Neuron (in vitro differentiated cells): Measurements from ENCODE around the gene FAM107B.

Experiments used
- H2AFZ ChIP-seq: one replicate; pipeline ENCODE4 v1.6.1; 2013; ENCODE audit warnings: low read depth, mild to moderate bottlenecking, inconsistent platforms, low read length, moderate library complexity
- H3K27me3 ChIP-seq: one replicate; pipeline ENCODE4 v1.6.1; 2013; ENCODE audit warnings: low read length; ENCODE audit not compliant: insufficient read depth
- H3K36me3 ChIP-seq: one replicate; pipeline ENCODE4 v1.6.1; 2013; ENCODE audit warnings: low read length; ENCODE audit not compliant: insufficient read depth
- H3K4me1 ChIP-seq: one replicate; pipeline ENCODE4 v1.6.1; 2013; ENCODE audit warnings: low read length; ENCODE audit not compliant: insufficient read depth
- H3K4me3 ChIP-seq: 2 replicates; pipeline ENCODE4 v1.5.1; 2013; ENCODE audit warnings: mild to moderate bottlenecking, low read length, moderate library complexity
- H3K9me3 ChIP-seq: one replicate; pipeline ENCODE4 v1.6.1; 2013; ENCODE audit warnings: low read length

Gene FAM107B

DNA sequence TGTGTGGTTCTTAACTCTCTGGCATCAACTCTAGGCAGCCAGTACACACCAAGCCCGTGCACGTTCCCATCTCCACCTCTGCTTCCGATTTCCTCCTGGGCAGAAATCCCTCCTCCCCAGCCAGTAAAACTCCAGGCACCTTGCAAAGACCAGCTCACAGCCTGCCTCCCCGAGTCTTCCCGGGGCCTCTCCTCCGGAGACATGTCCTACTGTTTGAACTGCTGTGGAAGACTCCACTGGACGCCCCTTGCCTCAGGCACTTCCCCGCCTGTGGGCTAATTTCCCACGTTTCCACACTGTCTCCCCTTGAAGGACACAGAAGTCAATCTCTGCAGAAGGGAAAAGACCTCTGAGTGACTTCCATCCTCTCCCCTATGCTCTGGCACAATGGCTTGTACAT, 233.3 kb downstream of the FAM107B start:
- Histone ChIP-seq H2AFZ (no peak overlapping the region), H3K36me3 (peaks cover 5% of the 10 kb centered on the region), H3K27me3 (no peaks in the 10 kb centered on the region), H3K4me3 (no peak overlapping the region), H3K4me1 (no peaks in the 10 kb centered on the region), H3K9me3 (no peaks in the 10 kb centered on the region)

DNA sequence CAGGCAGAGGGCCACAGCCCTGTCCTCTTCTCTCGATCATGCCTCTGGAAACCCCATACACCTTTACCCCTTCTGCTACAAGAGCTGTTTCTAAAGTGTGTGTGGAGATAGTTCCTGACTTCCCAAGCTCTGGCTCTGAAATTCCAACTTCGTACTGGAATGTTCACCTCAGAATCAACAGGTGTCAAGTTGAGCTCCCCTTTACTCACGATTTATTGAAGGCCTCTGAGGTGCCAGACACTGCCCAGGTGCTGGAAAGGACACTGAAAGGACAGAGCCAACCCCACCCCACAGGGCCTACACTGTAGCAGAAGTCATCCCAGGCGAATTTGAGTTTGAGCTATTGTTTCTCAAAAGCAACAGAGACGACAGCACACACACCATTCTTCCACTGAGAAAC, 234.1 kb downstream of the FAM107B start:
- Histone ChIP-seq H3K27me3 (no peaks in the 10 kb centered on the region), H3K36me3 (peaks cover 5% of the 10 kb centered on the region), H3K9me3 (no peaks in the 10 kb centered on the region), H2AFZ (no peak overlapping the region), H3K4me3 (no peak overlapping the region), H3K4me1 (no peaks in the 10 kb centered on the region)

- Histone ChIP-seq H3K9me3 (no peaks in the 10 kb centered on the region), H2AFZ (no peak overlapping the region), H3K36me3 (peaks cover 5% of the 10 kb centered on the region), H3K4me1 (no peaks in the 10 kb centered on the region), H3K4me3 (no peak overlapping the region), H3K27me3 (no peaks in the 10 kb centered on the region)
These were observed 234.6 kb downstream of the FAM107B start for GRCh38 chr10:14540062-14540461.

- H3K4me1 ChIP-seq = no peaks in the 10 kb centered on the region
- H3K36me3 ChIP-seq = peaks cover 5% of the 10 kb centered on the region
- no peaks in the 10 kb centered on the region for H3K27me3 ChIP-seq
- no peaks in the 10 kb centered on the region for H3K9me3 ChIP-seq
- H2AFZ ChIP-seq = no peak overlapping the region
- no peak overlapping the region for H3K4me3 ChIP-seq
These were observed 235.5 kb downstream of the FAM107B start for GRCh38 chr10:14539176-14539575.

DNA sequence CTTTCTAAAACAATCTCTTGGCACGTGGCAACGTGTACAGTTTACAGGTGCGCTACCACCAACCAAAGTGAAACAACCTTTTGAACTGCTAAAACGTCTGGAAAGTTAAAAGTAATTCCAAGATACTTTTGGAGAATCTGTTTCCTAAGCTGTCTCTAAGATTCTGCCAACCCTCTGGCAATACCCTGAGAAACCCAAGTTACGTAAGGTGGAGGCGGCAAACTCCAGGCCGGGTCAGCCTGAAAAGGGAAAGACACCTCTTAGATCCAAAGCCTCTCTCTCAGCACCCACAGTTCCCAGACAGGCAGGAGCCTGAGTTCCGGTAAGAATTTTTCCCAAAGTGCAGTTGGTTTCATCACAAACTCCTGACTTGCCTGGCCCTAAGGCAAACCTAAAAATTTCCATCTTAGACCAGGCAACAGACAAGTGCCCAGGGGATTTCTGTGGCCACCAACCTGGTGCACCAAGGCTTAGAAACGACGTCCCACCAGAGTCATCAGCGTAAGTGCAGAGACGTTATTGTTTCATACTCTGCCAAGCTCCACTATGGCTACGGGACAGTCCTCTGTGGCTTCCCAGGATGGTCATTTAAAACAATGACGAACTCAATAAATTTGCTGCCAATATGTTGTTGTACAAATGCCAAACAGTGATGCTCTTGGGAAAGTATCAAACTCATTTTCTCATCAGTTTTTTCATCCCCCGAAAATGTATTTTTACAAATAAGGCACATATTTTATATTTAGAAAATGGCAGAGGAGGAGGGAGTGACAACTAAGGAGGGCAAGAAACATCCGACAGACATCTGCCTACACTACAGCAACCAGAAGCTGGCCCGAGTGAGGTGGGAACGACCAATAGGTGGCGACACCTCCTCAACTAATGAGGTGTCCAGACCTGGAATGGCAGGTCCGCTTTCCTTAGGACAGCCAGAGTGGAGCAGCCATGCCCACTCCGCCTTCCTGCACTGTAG, 238.2 kb downstream of the FAM107B start:
- no peaks in the 10 kb centered on the region for H3K27me3 ChIP-seq
- no peaks in the 10 kb centered on the region for H3K4me1 ChIP-seq
- H3K4me3 ChIP-seq = no peak overlapping the region
- no peak overlapping the region for H2AFZ ChIP-seq
- no peaks in the 10 kb centered on the region for H3K9me3 ChIP-seq
- H3K36me3 ChIP-seq = peaks cover 8% of the 10 kb centered on the region

GRCh38 chr10:14535457-14536130, 239.1 kb downstream of the FAM107B start:
- Histone ChIP-seq H3K9me3 (no peaks in the 10 kb centered on the region), H3K4me3 (no peak overlapping the region), H3K27me3 (no peaks in the 10 kb centered on the region), H3K36me3 (peaks cover 8% of the 10 kb centered on the region), H3K4me1 (no peaks in the 10 kb centered on the region), H2AFZ (no peak overlapping the region)

GRCh38 chr10:14534152-14534551, 240.5 kb downstream of the FAM107B start:
- H2AFZ ChIP-seq = no peak overlapping the region

GRCh38 chr10:14533295-14533694, 241.4 kb downstream of the FAM107B start:
- H3K4me1 ChIP-seq = no peaks in the 10 kb centered on the region
- H3K36me3 ChIP-seq = peaks cover 24% of the 10 kb centered on the region
- no peak overlapping the region for H2AFZ ChIP-seq
- H3K4me3 ChIP-seq = no peak overlapping the region
- H3K27me3 ChIP-seq = no peaks in the 10 kb centered on the region
- H3K9me3 ChIP-seq = no peaks in the 10 kb centered on the region

More at GRCh38 chr10:14534152-14534551, 240.5 kb downstream of the FAM107B start:
- Histone ChIP-seq H3K27me3 (no peaks in the 10 kb centered on the region), H3K4me3 (no peak overlapping the region), H3K9me3 (no peaks in the 10 kb centered on the region), H3K4me1 (no peaks in the 10 kb centered on the region), H3K36me3 (peaks cover 17% of the 10 kb centered on the region)

- peaks cover 23% of the 10 kb centered on the region for H3K36me3 ChIP-seq
- H3K4me1 ChIP-seq = no peaks in the 10 kb centered on the region
These were observed 242.0 kb downstream of the FAM107B start for GRCh38 chr10:14532473-14533251.

GRCh38 chr10:14531974-14532373, 242.7 kb downstream of the FAM107B start:
- Histone ChIP-seq H3K9me3 (no peaks in the 10 kb centered on the region), H3K36me3 (peaks cover 26% of the 10 kb centered on the region), H2AFZ (no peak overlapping the region), H3K4me3 (no peak overlapping the region), H3K4me1 (no peaks in the 10 kb centered on the region), H3K27me3 (no peaks in the 10 kb centered on the region)

More at GRCh38 chr10:14532473-14533251, 242.0 kb downstream of the FAM107B start:
- Histone ChIP-seq H3K9me3 (no peaks in the 10 kb centered on the region), H2AFZ (no peak overlapping the region), H3K4me3 (no peak overlapping the region), H3K27me3 (no peaks in the 10 kb centered on the region)

DNA sequence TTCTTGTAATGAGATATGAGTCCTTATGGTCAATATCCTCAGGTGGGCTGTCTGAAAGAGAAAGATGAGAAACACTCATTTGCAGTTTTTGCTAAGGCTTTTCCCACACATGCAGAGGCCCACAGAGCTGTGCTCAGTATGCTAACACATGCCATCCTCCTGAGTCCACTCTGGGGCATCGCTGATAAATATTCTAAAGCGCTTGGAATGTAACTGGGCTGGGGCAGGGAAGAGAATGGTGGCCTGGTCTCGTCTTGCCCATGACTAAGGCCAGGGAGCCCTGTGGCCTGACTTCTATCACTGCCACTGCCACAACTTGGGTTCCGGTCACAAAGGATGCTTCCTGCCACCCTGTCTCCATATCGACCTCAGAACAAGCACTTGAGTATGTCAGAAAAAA, 244.2 kb downstream of the FAM107B start:
- Histone ChIP-seq H3K36me3 (peaks cover 26% of the 10 kb centered on the region), H2AFZ (no peak overlapping the region), H3K27me3 (no peaks in the 10 kb centered on the region), H3K4me1 (no peaks in the 10 kb centered on the region), H3K9me3 (no peaks in the 10 kb centered on the region), H3K4me3 (no peak overlapping the region)

GRCh38 chr10:14529351-14529750, 245.3 kb downstream of the FAM107B start:
- Histone ChIP-seq H3K36me3 (peaks cover 26% of the 10 kb centered on the region), H2AFZ (no peak overlapping the region), H3K27me3 (no peaks in the 10 kb centered on the region), H3K9me3 (no peaks in the 10 kb centered on the region), H3K4me3 (no peak overlapping the region), H3K4me1 (no peaks in the 10 kb centered on the region)

- no peaks in the 10 kb centered on the region for H3K9me3 ChIP-seq
- H3K36me3 ChIP-seq = peaks cover 28% of the 10 kb centered on the region
- H3K27me3 ChIP-seq = no peaks in the 10 kb centered on the region
- H3K4me3 ChIP-seq = no peak overlapping the region
- H3K4me1 ChIP-seq = no peaks in the 10 kb centered on the region
- H2AFZ ChIP-seq = no peak overlapping the region
These were observed 246.2 kb downstream of the FAM107B start for GRCh38 chr10:14528450-14528849.
